PFSK-1 (cell line): ENCODE measurements around the gene TRAPPC10.

Experiments
- FOXP2 ChIP-seq: optimal IDR thresholded peaks from 2 replicates; pipeline ENCODE3; 2011; ENCODE audit warnings: borderline replicate concordance, control low read depth, inconsistent platforms; ENCODE audit not compliant: insufficient read depth; ENCODE audit errors: extremely low read length, extremely low read depth
- POLR2AphosphoS5 ChIP-seq: IDR thresholded peaks from 2 replicates; pipeline ENCODE4 v1.6.1; 2012; ENCODE audit warnings: low read depth, mild to moderate bottlenecking, control low read depth, low read length, moderate library complexity
- REST ChIP-seq, 2 experiments: IDR thresholded peaks; 2 replicates each; pipeline versions ENCODE4 v1.6.1 to v1.8.0; 2011 to 2012; ENCODE audit warnings: low read depth in 2 of 2, low read length in 2 of 2, control low read depth in 1 of 2, inconsistent platforms in 1 of 2, mild to moderate bottlenecking in 1 of 2, moderate library complexity in 1 of 2; ENCODE audit not compliant: insufficient read depth in 1 of 2
- SIN3A ChIP-seq: IDR thresholded peaks from 2 replicates; pipeline ENCODE4 v1.6.1; 2012; ENCODE audit warnings: mild to moderate bottlenecking, low read length, moderate library complexity, borderline replicate concordance; ENCODE audit not compliant: insufficient read depth
- TAF1 ChIP-seq: IDR thresholded peaks from 2 replicates; pipeline ENCODE4 v1.6.1; 2012; ENCODE audit warnings: low read length, control low read depth, borderline replicate concordance; ENCODE audit not compliant: insufficient read depth

TRAPPC10 gene

GRCh38 chr21:44086636-44087425, 74.7 kb downstream of the TRAPPC10 start:
- TF ChIP-seq REST (IDR thresholded peaks at IDR 0.05; ENCODE audit: insufficient read depth in 1 of 2, low read depth in 2 of 2, low read length in 2 of 2), result no peak

- TF ChIP-seq FOXP2 (no peak), POLR2AphosphoS5 (no peak), REST (IDR thresholded peaks at IDR 0.05; ENCODE audit: insufficient read depth in 1 of 2, low read depth in 2 of 2, low read length in 2 of 2) (no peak), TAF1 (no peak), SIN3A (no peak)
These were observed 75.6 kb downstream of the TRAPPC10 start for GRCh38 chr21:44087426-44088400.

- TF ChIP-seq REST (IDR thresholded peaks at IDR 0.05; ENCODE audit: insufficient read depth in 1 of 2, low read depth in 2 of 2, low read length in 2 of 2) (no peak), SIN3A (no peak), TAF1 (no peak), FOXP2 (no peak), POLR2AphosphoS5 (no peak)
These were observed 76.3 kb downstream of the TRAPPC10 start for GRCh38 chr21:44088401-44088780.

GRCh38 chr21:44089001-44089911, 77.1 kb downstream of the TRAPPC10 start:
- TF ChIP-seq FOXP2 (no peak), TAF1 (no peak), POLR2AphosphoS5 (no peak), SIN3A (no peak)

- TF ChIP-seq SIN3A (no peak), POLR2AphosphoS5 (no peak), REST (IDR thresholded peaks at IDR 0.05; ENCODE audit: insufficient read depth in 1 of 2, low read depth in 2 of 2, low read length in 2 of 2) (no peak)
These were observed 78.2 kb downstream of the TRAPPC10 start for GRCh38 chr21:44090325-44090724.
